Medulla oblongata (tissue), 1 donor: Measurements from ENCODE around the gene PTP4A1.
"Not testable (repeated sequence)": the region's sequence is repeated elsewhere in the genome, so short reads cannot be mapped to it uniquely, and the experiment has no call there.

Source experiments
- DNase-seq: peaks from one replicate; pipeline ENCODE4 v3.0.0-alpha.2; 2015; ENCODE audit errors: extremely low spot score

PTP4A1 gene

GRCh38 chr6:63582579-63583231 lies 10.4 kb downstream of the PTP4A1 start:
- DNase-seq, result no peak

- DNase-seq, result no peak
Observed at GRCh38 chr6:63584125-63584514, 11.8 kb downstream of the PTP4A1 start.

- DNase-seq, result no peak
Observed at GRCh38 chr6:63584566-63584965, 12.3 kb downstream of the PTP4A1 start.

GRCh38 chr6:63585652-63586051 lies 13.4 kb downstream of the PTP4A1 start:
- DNase-seq, result not testable (repeated sequence)

- DNase-seq, result no peak
Observed at GRCh38 chr6:63589952-63590411, 17.7 kb downstream of the PTP4A1 start.

- DNase-seq, result no peak
Observed at GRCh38 chr6:63592886-63593285, 20.6 kb downstream of the PTP4A1 start.

- DNase-seq, result no peak
Observed at GRCh38 chr6:63597141-63598048, 25.1 kb downstream of the PTP4A1 start.

GRCh38 chr6:63598049-63599036 lies 26.1 kb downstream of the PTP4A1 start:
- DNase-seq, result peak; percentile 91

- no peak for DNase-seq
Observed at GRCh38 chr6:63599243-63599642, 27.0 kb downstream of the PTP4A1 start.

GRCh38 chr6:63600136-63600535 lies 27.9 kb downstream of the PTP4A1 start:
- DNase-seq, result no peak

GRCh38 chr6:63609231-63609630 lies 37.0 kb downstream of the PTP4A1 start:
- no peak for DNase-seq

GRCh38 chr6:63610944-63611343 lies 38.7 kb downstream of the PTP4A1 start:
- no peak for DNase-seq

GRCh38 chr6:63611560-63611959 lies 39.3 kb downstream of the PTP4A1 start:
- DNase-seq, result no peak

- DNase-seq, result no peak
Observed at GRCh38 chr6:63615590-63615989, 43.3 kb downstream of the PTP4A1 start.
